Upper lobe of left lung (tissue), 6 donors: ENCODE data around the gene ARID5B. TPM values are rescaled to one million over a fixed set of nuclear protein-coding genes. Genes with fewer than 3 reads are reported as not detected.

Experiments
- ATAC-seq, 2 donors: fragments of 200-7000 bp; cut with Tn5 transposase; one replicate each; pipeline ENCODE4 v1.9.1; 2022; ENCODE audit warnings: mild to moderate bottlenecking in 2 of 2, moderate library complexity in 2 of 2; ENCODE audit not compliant: low FRiP score in 2 of 2
- DNase-seq, 2 donors: peaks; one replicate each; pipeline ENCODE4 v3.0.0-alpha.2; 2019 to 2020
- H3K27ac ChIP-seq, 4 donors: fragments of 200-600 bp; sonication (generic); one replicate each; pipeline ENCODE4 v1.5.1; 2016 to 2019
- H3K27me3 ChIP-seq, 4 donors: fragments of 200-600 bp; sonication (generic); one replicate each; pipeline ENCODE4 v1.5.1; 2017 to 2019
- H3K36me3 ChIP-seq, 4 donors: fragments of 200-600 bp; sonication (generic); one replicate each; pipeline ENCODE4 v1.5.1; 2016 to 2019
- H3K4me1 ChIP-seq, 4 donors: fragments of 200-600 bp; sonication (generic); one replicate each; pipeline ENCODE4 v1.5.1; 2018 to 2019
- H3K4me3 ChIP-seq, 4 donors: fragments of 200-600 bp; sonication (generic); one replicate each; pipeline ENCODE4 v1.5.1; 2017 to 2019; ENCODE audit warnings: mild to moderate bottlenecking in 2 of 4, moderate library complexity in 1 of 4
- H3K9me3 ChIP-seq, 4 donors: fragments of 200-600 bp; sonication (generic); one replicate each; pipeline ENCODE4 v1.5.1; 2018 to 2019
- EP300 ChIP-seq, 4 donors: sonication (generic); formaldehyde crosslinking; IDR thresholded peaks; one replicate each; pipeline ENCODE4 v1.5.1; 2017; ENCODE audit warnings: antibody characterized with exemption in 4 of 4, control low read depth in 2 of 4
- POLR2A ChIP-seq, 4 donors: fragments of 450-650 bp; IDR thresholded peaks; one replicate each; pipeline ENCODE4 v1.5.1; 2016 to 2017; ENCODE audit warnings: antibody characterized with exemption in 4 of 4, mild to moderate bottlenecking in 2 of 4
- POLR2AphosphoS5 ChIP-seq, 2 donors: sonication (generic); formaldehyde crosslinking; IDR thresholded peaks; one replicate each; pipeline ENCODE4 v1.5.1; 2017; ENCODE audit warnings: antibody characterized with exemption in 2 of 2
- WGBS, 2 donors: methylation state at CpG; one replicate each; pipeline ENCODE4 v1.1.5; 2017 to 2018; 5-methylcytosine and 5-hydroxymethylcytosine counted together
- total RNA-seq, 6 donors: library from RNA; depleted of rRNA in 4 of 6; stranded (reverse); fragments of >200 nt in 4 of 6; gene quantifications; one replicate each; pipeline versions ENCODE4 v1.1.0 to v1.2.1, GENCODE V29; 2016 to 2021
- TF ChIP-seq, protein P1 (sequence below), 6 experiments: fragments of 450-650 bp in 4 of 6; fragments of 200-600 bp in 2 of 6; sonication (generic) in 2 of 6; IDR thresholded peaks; one replicate each; pipeline ENCODE4 v1.5.1; 2016 to 2019; ENCODE audit warnings: antibody characterized with exemption in 6 of 6
- donor health status: DM: no; HTN: no; CAD: no; lungs with moderate emphysema.
- donor health status: DM: no; HTN: yes; CAD: no; lungs with severe emphysema.

ARID5B gene
- total RNA-seq, 6 donors from 2014 or later, result 20.2 to 51.3 (median 28.4) TPM

DNA sequence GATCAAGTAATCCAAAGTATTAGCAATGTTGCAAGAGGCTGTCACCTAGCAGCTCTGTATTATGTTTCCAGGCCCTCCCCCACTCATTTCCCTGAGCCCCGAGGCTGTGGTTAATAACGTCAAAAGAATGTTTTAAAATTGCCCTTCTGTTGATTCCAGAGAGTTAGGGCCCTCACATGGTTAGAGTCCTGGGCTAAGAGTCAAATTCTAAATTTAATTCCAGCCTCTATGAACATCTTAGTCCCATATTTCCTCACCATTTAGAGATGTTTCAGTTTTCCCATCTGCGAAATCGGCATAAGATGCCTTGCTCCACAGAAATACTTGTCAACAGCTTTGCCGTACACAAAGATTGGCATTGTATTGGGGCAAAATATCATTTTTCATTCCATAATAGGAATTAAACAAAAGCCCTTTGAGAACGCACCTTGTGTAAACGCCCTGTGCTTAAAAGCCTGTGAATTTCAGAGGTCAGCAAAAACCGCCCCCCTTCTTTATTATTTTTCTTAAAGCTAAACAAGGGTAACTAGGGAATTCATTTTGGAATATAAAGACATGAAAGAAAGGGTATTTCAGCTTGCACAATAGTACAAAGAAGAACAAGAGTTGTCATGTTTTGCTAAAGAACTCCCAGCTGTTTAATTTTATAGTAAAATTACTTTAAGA lies 135.8 kb downstream of the ARID5B start:
- WGBS, 2 donors, result 62 to 71% methylated on average over 8 of the region's 8 CpGs
- DNase-seq, result no peak
- Histone ChIP-seq H3K9me3 (no peaks in the 10 kb centered on the region), H3K4me1 (peaks cover 20 to 34% (median 27%) of the 10 kb centered on the region in 4 donors), H3K4me3 (no peak overlapping the region), H3K36me3 (no peaks in the 10 kb centered on the region), H3K27me3 (no peaks in the 10 kb centered on the region), H3K27ac (peak overlapping the region; percentile 34 to 69 (median 64))
- ATAC-seq, result peak in 1 of 2 donors; percentile 40
- TF ChIP-seq, protein P1, sequence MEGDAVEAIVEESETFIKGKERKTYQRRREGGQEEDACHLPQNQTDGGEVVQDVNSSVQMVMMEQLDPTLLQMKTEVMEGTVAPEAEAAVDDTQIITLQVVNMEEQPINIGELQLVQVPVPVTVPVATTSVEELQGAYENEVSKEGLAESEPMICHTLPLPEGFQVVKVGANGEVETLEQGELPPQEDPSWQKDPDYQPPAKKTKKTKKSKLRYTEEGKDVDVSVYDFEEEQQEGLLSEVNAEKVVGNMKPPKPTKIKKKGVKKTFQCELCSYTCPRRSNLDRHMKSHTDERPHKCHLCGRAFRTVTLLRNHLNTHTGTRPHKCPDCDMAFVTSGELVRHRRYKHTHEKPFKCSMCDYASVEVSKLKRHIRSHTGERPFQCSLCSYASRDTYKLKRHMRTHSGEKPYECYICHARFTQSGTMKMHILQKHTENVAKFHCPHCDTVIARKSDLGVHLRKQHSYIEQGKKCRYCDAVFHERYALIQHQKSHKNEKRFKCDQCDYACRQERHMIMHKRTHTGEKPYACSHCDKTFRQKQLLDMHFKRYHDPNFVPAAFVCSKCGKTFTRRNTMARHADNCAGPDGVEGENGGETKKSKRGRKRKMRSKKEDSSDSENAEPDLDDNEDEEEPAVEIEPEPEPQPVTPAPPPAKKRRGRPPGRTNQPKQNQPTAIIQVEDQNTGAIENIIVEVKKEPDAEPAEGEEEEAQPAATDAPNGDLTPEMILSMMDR (IDR thresholded peaks at IDR 0.05), result no peak
- TF ChIP-seq POLR2A (IDR thresholded peaks at IDR 0.05) (no peak), POLR2AphosphoS5 (IDR thresholded peaks at IDR 0.05) (no peak), EP300 (IDR thresholded peaks at IDR 0.05) (no peak)

DNA sequence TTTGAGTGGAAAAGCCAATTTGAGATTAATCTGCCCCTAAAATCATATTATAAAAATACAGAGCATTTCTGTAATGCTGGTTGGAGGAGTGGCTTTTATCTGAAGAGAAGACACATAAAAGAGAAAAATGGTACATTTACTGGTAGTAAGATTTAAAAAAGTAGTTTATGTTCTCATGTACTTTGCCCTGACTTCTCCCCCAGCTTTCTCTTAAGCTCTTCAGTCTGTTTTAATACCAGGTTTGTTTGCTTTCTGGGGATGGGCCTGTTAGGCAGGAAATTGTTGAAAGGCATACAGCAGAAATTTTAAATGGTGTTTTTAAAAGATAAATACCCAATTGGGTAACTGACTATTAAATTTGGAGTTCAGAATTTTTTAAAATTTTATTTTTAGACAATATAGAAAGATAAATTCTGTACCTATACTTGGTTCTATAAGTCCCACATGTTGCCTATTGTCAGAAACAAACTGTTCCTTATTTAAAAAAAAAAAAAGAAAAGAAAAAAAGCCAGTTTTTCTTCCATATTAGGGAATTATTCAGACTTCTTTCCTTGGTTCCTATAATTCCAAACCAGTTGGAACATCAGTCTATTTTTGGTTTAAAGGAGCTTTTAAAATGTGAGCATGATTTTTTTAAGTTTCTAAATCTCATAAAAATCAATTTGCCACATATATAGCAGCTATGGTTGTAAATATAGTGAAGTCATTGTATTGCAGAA lies 136.6 kb downstream of the ARID5B start:
- Histone ChIP-seq H3K4me1 (peaks cover 20 to 35% (median 27%) of the 10 kb centered on the region in 4 donors), H3K9me3 (no peaks in the 10 kb centered on the region), H3K27me3 (no peaks in the 10 kb centered on the region), H3K36me3 (no peaks in the 10 kb centered on the region), H3K27ac (peak overlapping the region; percentile 34 to 69 (median 64)), H3K4me3 (no peak overlapping the region)
- TF ChIP-seq POLR2AphosphoS5 (IDR thresholded peaks at IDR 0.05) (no peak), POLR2A (IDR thresholded peaks at IDR 0.05) (no peak), EP300 (IDR thresholded peaks at IDR 0.05) (no peak)
- TF ChIP-seq, protein P1 (IDR thresholded peaks at IDR 0.05), result no peak
- ATAC-seq (peak in 1 of 2 donors; percentile 34), DNase-seq (no peak)

DNA sequence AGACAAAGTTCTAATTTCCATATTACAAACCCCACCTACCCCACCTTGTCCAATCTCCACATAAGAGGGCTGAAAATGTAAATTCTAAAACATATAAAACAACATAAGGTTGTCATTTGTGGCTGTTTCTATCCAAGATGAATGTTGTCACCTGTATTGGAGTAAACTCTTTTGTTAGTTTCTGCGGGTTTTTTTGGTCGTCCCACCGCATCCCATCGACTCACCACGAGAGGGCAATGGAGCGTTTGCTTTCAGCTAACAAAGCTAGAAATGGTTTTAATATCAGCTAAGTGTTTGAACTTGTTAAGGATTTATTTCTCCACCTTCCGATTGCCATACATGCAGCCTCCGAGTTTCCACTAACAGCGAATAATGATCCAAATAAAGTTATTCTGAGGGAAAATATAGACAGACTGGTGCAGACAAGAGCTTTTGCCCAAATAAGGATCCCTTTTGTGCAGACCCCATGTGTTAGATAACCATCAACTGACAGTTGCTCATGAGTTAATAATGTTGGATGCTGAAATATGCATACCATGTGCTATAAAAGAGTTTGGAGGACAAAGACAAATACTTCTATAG lies 137.2 kb downstream of the ARID5B start:
- Histone ChIP-seq H3K27ac (peak overlapping the region; percentile 34 to 67 (median 58)), H3K4me3 (peak overlapping the region in 2 of 4 donors; percentile 15 to 29), H3K4me1 (peaks cover 22 to 42% (median 29%) of the 10 kb centered on the region in 4 donors), H3K36me3 (no peaks in the 10 kb centered on the region), H3K9me3 (no peaks in the 10 kb centered on the region), H3K27me3 (no peaks in the 10 kb centered on the region)
- peak in 1 of 2 donors; percentile 74 for DNase-seq
- no peak for TF ChIP-seq EP300 (IDR thresholded peaks at IDR 0.05)
- TF ChIP-seq, protein P1 (IDR thresholded peaks at IDR 0.05), result peak; percentile 64 to 82 (median 75)
- TF ChIP-seq POLR2A (IDR thresholded peaks at IDR 0.05), result no peak
- peak in 1 of 2 donors; percentile 40 for TF ChIP-seq POLR2AphosphoS5 (IDR thresholded peaks at IDR 0.05)
- ATAC-seq, result peak; percentile 78 to 87
- 2 to 3% methylated on average over 9 of the region's 9 CpGs for WGBS, 2 donors

DNA sequence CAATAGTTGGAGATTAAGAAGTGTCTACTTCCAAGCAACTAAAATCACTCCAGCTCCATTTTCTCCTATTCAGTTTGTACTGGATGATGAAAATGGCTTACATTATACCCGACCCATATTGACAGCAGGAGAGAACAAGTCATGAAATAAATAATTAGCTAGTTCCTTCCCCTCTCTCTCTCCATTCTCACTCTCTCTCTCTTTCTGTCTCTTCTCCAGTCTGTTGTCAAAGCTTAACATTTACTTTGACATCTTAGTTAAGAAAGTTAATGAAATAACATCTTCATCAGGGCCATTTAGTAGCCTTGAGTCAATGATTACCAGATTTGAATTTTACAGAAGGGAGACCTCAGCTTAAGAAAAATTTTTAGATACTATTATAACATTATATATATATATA lies 138.5 kb downstream of the ARID5B start:
- H3K9me3 ChIP-seq, result no peaks in the 10 kb centered on the region
- no peaks in the 10 kb centered on the region for H3K27me3 ChIP-seq
- TF ChIP-seq, protein P1 (IDR thresholded peaks at IDR 0.05), result no peak
- TF ChIP-seq POLR2AphosphoS5 (IDR thresholded peaks at IDR 0.05) (no peak), EP300 (IDR thresholded peaks at IDR 0.05) (no peak), POLR2A (IDR thresholded peaks at IDR 0.05) (no peak)
- no peak for DNase-seq
- no peaks in the 10 kb centered on the region for H3K36me3 ChIP-seq
- no peak overlapping the region for H3K27ac ChIP-seq
- H3K4me1 ChIP-seq, result peaks cover 24 to 45% (median 32%) of the 10 kb centered on the region in 4 donors
- H3K4me3 ChIP-seq, result no peak overlapping the region
- WGBS, 2 donors, result 33 to 57% methylated on average over 1 of the region's 1 CpG
- no peak for ATAC-seq
